Stimulated activated CD4-positive, alpha-beta T cell treated with anti-CD3 and anti-CD28 coated beads, TNF-alpha, amount 100 ng/mL, for 4 hours (primary cell): ENCODE results near the gene SYNE4.

Experiments used
- DNase-seq, 3 experiments: peaks; one replicate each; pipeline ENCODE4 v3.0.0-alpha.2; 2020; ENCODE audit warnings: low read depth in 3 of 3

Gene SYNE4

GRCh38 chr19:35955881-35956634, 52.6 kb downstream of the SYNE4 start:
- DNase-seq, result no peak
